Panc1 (cell line): ENCODE data around the gene AQP12B.

ENCODE experiments used
- POLR2AphosphoS5 ChIP-seq: IDR thresholded peaks from 2 replicates; pipeline ENCODE4 v1.6.1; 2012; ENCODE audit warnings: mild to moderate bottlenecking, low read depth, low read length, moderate library complexity
- SIN3A ChIP-seq: IDR thresholded peaks from 2 replicates; pipeline ENCODE4 v1.6.1; 2012; ENCODE audit warnings: low read depth, mild to moderate bottlenecking, low read length, moderate library complexity, borderline replicate concordance; ENCODE audit not compliant: insufficient read depth
- TCF7L2 ChIP-seq: IDR thresholded peaks from 2 replicates; pipeline ENCODE4 v1.6.1; 2011; ENCODE audit warnings: mild to moderate bottlenecking, low read depth, low read length, inconsistent platforms
- TF ChIP-seq, protein P1 (sequence below): fragments of 450-650 bp; IDR thresholded peaks from 2 replicates; pipeline ENCODE4 v1.5.1; 2017; ENCODE audit warnings: mild to moderate bottlenecking

- TF ChIP-seq, protein P1, sequence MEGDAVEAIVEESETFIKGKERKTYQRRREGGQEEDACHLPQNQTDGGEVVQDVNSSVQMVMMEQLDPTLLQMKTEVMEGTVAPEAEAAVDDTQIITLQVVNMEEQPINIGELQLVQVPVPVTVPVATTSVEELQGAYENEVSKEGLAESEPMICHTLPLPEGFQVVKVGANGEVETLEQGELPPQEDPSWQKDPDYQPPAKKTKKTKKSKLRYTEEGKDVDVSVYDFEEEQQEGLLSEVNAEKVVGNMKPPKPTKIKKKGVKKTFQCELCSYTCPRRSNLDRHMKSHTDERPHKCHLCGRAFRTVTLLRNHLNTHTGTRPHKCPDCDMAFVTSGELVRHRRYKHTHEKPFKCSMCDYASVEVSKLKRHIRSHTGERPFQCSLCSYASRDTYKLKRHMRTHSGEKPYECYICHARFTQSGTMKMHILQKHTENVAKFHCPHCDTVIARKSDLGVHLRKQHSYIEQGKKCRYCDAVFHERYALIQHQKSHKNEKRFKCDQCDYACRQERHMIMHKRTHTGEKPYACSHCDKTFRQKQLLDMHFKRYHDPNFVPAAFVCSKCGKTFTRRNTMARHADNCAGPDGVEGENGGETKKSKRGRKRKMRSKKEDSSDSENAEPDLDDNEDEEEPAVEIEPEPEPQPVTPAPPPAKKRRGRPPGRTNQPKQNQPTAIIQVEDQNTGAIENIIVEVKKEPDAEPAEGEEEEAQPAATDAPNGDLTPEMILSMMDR, result no peak
- no peak for TF ChIP-seq SIN3A
- no peak for TF ChIP-seq TCF7L2
- no peak for TF ChIP-seq POLR2AphosphoS5
Observed at GRCh38 chr2:240632306-240632721, 50.4 kb downstream of the AQP12B start.
